Measurements from ENCODE around the gene ANKS6. TPM values are rescaled to one million over a fixed set of nuclear protein-coding genes. Genes with fewer than 3 reads are reported as not detected.

ANKS6 gene
- total RNA-seq, 1 experiment from 2014 or later: 21.8 TPM

DNA sequence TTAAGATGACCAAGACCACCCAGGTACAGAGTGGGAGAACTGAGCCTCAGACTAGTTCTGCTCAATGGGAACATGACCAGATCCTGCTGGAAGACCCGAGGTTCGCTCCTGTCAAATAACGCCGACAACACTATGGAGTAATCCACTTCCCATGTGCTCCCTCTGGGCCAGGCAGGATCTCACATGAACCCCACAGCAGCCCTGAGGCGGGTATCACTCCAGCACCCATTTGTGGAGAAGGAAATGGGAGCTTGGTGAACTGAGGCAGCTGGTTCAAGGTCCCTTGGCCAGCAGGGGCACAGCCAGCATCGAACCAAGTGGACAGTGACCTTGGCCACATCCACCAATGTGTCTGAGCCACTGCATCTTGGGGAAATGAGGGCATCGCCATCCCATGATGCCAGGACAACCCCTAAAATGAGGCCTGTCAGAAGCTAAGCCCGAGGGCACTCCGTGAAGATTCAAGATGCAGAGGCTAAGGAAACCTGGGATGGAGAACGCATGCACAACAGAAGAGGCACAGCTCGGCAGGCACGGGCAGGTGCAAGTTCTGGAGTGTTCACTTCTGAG lies 8.5 kb downstream of the ANKS6 start:
- POLR2A ChIA-PET: no interaction called here
- Mint-ChIP-seq H3K27ac (ENCODE audit: low read depth, unreplicated experiment) (no peak overlapping the region), H3K36me3 (ENCODE audit: insufficient read depth, unreplicated experiment) (peaks cover 29% of the 10 kb centered on the region), H3K9me3 (ENCODE audit: unreplicated experiment) (no peaks in the 10 kb centered on the region), H3K4me1 (ENCODE audit: insufficient read depth, unreplicated experiment) (peaks cover 21% of the 10 kb centered on the region), H3K27me3 (ENCODE audit: insufficient read depth, unreplicated experiment) (no peaks in the 10 kb centered on the region), H3K4me3 (ENCODE audit: unreplicated experiment) (no peak overlapping the region)
- no TSS peak for BruUV-seq (replicated peaks)
- TF ChIP-seq, protein P1, sequence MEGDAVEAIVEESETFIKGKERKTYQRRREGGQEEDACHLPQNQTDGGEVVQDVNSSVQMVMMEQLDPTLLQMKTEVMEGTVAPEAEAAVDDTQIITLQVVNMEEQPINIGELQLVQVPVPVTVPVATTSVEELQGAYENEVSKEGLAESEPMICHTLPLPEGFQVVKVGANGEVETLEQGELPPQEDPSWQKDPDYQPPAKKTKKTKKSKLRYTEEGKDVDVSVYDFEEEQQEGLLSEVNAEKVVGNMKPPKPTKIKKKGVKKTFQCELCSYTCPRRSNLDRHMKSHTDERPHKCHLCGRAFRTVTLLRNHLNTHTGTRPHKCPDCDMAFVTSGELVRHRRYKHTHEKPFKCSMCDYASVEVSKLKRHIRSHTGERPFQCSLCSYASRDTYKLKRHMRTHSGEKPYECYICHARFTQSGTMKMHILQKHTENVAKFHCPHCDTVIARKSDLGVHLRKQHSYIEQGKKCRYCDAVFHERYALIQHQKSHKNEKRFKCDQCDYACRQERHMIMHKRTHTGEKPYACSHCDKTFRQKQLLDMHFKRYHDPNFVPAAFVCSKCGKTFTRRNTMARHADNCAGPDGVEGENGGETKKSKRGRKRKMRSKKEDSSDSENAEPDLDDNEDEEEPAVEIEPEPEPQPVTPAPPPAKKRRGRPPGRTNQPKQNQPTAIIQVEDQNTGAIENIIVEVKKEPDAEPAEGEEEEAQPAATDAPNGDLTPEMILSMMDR (IDR thresholded peaks at IDR 0.05; ENCODE audit: unreplicated experiment): no peak
- no peak for DNase-seq (ENCODE audit: unreplicated experiment)
- CTCF ChIA-PET: interaction anchor here (0.6 to 1.1 kb wide), 2 partner anchors 12 to 821 kb away, joined by 4 to 5 read pairs; no protein-coding TSS in a partner anchor
- intact Hi-C loops (cut with micrococcal nuclease): no loop called here

DNA sequence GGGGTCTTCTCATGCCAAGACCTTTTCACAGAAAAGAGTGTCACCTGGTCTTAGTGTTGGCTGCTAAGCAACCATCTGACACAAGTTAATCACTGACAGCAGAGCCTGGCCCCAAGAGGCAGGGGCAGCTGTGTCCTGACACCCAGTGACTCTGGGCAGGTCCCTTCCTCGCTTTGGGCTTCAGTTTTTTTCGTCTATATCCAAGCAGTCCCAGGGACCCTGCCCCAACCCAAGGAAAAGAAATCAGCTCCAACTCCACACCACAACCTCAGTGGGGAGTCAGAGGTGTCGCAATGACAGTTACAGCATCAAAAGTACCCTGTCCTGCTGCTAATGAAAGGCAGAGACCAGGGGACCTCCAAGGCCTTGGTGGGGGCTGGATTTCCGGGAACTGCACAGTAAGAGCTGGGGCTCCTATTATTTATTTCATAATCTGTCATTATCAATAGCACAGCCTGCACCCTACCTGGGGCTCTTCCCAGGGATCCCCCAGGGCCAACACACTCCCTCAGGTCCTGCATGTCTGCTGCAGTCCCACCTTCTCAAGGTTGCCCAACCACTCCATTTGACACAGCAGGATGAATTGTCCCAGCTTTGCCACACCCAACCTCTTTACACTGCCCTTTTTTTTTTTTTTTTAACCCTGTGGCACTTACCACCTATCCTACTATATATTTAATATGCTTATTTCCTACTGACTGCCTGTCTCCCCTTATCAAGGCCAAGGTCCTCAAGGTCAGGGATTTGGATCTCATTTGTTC lies 9.4 kb downstream of the ANKS6 start:
- Mint-ChIP-seq H3K27ac (ENCODE audit: low read depth, unreplicated experiment) (no peak overlapping the region), H3K4me1 (ENCODE audit: insufficient read depth, unreplicated experiment) (peaks cover 23% of the 10 kb centered on the region), H3K27me3 (ENCODE audit: insufficient read depth, unreplicated experiment) (no peaks in the 10 kb centered on the region), H3K9me3 (ENCODE audit: unreplicated experiment) (no peaks in the 10 kb centered on the region), H3K36me3 (ENCODE audit: insufficient read depth, unreplicated experiment) (peaks cover 37% of the 10 kb centered on the region), H3K4me3 (ENCODE audit: unreplicated experiment) (no peak overlapping the region)
- TF ChIP-seq, protein P1 (IDR thresholded peaks at IDR 0.05; ENCODE audit: unreplicated experiment): no peak
- ChIA-PET CTCF (interaction anchor here (0.7 kb wide), 1 partner anchor 27 kb away, joined by 3 read pairs; no protein-coding TSS in a partner anchor), POLR2A (no interaction called here)
- no peak for DNase-seq (ENCODE audit: unreplicated experiment)
- intact Hi-C loops (cut with micrococcal nuclease): no loop called here
- no TSS peak for BruUV-seq (replicated peaks)

DNA sequence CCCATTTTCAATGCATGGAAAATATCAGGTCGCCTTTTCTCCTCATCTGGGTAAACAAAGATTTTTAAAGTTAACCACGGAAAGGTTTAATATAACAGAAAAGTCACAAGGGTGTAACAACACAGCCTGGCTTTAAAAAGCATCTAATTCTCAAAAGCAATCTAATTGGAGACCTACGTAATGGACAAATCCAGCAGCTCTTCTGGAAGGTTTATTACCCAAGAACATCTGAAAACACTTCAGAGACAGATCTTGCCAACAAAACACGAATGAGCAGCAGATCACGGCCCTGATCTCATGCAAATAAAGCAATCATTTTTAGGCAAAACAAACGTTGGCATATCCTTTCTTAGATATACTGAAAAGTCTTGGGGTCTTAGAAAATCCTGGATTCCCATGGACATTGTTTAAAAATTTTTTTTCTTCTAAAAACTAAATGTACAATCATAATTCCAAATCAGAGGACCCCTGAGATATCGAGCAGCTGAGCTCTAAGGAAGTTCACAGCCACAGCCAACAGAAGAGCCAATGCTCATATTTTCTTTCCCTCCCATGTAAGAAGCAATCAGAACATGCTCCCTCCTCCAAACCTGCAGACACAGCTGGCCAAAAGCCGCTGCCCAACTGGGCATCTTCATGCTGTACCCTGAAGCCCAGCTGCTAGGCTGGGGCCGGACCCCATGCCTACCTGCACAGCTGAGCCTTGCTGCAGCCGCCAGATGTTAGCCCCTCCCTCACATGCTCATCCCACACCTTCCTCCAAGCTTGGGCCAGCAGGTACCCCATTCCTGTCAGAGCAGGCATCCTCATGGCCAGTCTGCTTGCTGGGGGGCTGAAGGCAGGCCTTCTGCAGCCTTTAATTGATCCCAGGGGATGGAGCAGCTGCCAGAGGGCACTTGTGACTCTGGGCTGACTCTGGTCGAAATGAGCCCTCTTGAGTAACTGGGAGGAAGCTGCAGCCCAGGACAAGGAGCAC lies 11.2 kb downstream of the ANKS6 start:
- TF ChIP-seq, protein P1 (IDR thresholded peaks at IDR 0.05; ENCODE audit: unreplicated experiment): no peak
- Mint-ChIP-seq H3K4me3 (ENCODE audit: unreplicated experiment) (no peak overlapping the region), H3K27me3 (ENCODE audit: insufficient read depth, unreplicated experiment) (no peaks in the 10 kb centered on the region), H3K9me3 (ENCODE audit: unreplicated experiment) (no peaks in the 10 kb centered on the region), H3K36me3 (ENCODE audit: insufficient read depth, unreplicated experiment) (peaks cover 31% of the 10 kb centered on the region), H3K4me1 (ENCODE audit: insufficient read depth, unreplicated experiment) (peaks cover 14% of the 10 kb centered on the region), H3K27ac (ENCODE audit: low read depth, unreplicated experiment) (no peak overlapping the region)
- DNase-seq (ENCODE audit: unreplicated experiment): no peak
- intact Hi-C loops (cut with micrococcal nuclease): no loop called here
- CTCF ChIA-PET: interaction anchor here (0.6 to 4.1 kb wide), 4 partner anchors 10 to 804 kb away, joined by 3 to 31 read pairs (median 4); no protein-coding TSS in a partner anchor
- POLR2A ChIA-PET: interaction anchor here (0.7 kb wide), 1 partner anchor 18 kb away, joined by 3 read pairs; no protein-coding TSS in a partner anchor
- BruUV-seq (replicated peaks): no TSS peak
